Mucosa of stomach (tissue), 1 donor: ENCODE data around the gene INSL3.

ENCODE experiments used
- H3K27me3 ChIP-seq: one replicate; pipeline ENCODE4 v1.7.0; 2013; ENCODE audit warnings: mild to moderate bottlenecking, low read length; ENCODE audit not compliant: control insufficient read depth, insufficient read depth
- H3K36me3 ChIP-seq: one replicate; pipeline ENCODE4 v1.7.0; 2013; ENCODE audit warnings: low read length; ENCODE audit not compliant: control insufficient read depth, insufficient read depth
- H3K4me1 ChIP-seq: one replicate; pipeline ENCODE4 v1.7.0; 2013; ENCODE audit warnings: mild to moderate bottlenecking, low read length; ENCODE audit not compliant: control insufficient read depth, insufficient read depth
- H3K4me3 ChIP-seq: one replicate; pipeline ENCODE4 v1.7.0; 2013; ENCODE audit warnings: low read length
- H3K9ac ChIP-seq: one replicate; pipeline ENCODE4 v1.7.0; 2013; ENCODE audit warnings: mild to moderate bottlenecking, low read length, moderate library complexity
- H3K9me3 ChIP-seq: one replicate; pipeline ENCODE4 v1.7.0; 2013; ENCODE audit warnings: mild to moderate bottlenecking, low read length, moderate library complexity; ENCODE audit not compliant: control insufficient read depth
- donor health status: Pancreatic carcinoma.

The INSL3 gene

DNA sequence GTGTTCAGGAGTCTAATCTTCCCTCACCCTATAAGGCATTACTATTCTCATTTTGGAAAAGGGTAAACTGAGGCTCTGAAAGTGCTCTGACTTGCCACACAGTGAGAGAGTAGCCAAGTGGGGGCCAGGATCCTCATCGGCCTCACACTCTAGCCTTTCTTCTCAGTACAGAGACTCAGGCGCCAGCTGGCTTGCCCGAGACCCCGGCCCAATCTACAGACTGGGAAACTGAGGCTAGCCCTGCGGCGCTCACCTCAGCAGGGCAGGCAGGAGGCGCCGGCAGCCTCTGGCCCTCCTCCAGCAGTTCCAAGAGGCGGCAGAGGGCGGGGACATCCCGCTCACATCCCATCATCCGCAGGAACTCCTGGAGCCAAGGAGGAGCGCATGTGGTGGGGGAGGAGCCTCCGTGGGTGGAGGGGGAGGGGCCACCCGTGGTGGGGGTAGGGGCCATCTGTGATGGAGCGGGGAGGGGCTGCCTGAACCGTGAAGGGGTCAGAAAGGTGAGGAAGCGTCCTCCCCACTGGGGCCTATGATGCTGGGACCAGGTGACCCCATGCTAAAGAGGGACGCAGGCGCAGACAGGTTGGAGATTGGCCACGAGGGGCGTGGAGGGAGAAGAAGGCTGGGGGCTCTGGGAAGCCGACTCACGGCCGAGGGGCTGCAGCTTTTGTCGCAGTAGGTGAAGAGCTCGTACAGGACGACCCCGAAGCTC, 8.7 kb upstream of the INSL3 start:
- Histone ChIP-seq H3K27me3 (peaks cover 11% of the 10 kb centered on the region), H3K4me1 (peaks cover 8% of the 10 kb centered on the region), H3K9ac (no peak overlapping the region), H3K36me3 (no peaks in the 10 kb centered on the region), H3K9me3 (no peaks in the 10 kb centered on the region), H3K4me3 (no peak overlapping the region)

DNA sequence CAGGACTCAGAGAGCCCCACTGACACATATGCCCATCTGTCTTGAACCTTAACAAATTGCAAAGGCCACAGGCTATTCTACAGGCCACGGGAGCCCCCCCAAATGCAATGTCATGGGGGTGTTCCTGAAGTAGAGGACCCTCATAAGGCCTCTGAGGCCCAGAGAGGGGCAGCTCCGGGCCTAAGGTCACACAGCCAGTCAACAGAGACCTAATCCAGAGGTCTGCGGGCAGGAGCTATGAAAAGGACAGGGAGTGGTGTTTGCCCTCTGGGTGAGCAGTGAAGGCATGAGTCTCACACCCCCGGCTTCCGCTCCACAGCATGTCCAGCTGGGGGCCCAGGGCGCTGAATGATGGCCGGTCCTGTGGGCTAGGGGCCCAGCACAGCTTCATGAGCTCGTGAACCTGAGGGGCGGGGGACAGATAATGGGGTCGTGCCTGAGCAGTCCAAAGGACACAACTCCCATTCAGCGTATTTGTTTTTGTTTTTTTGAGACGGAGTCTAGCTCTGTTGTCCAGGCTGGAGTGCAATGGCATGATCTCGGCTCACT, 5.3 kb upstream of the INSL3 start:
- no peaks in the 10 kb centered on the region for H3K36me3 ChIP-seq
- peaks cover 11% of the 10 kb centered on the region for H3K27me3 ChIP-seq
- H3K9ac ChIP-seq = no peak overlapping the region
- peaks cover 8% of the 10 kb centered on the region for H3K4me1 ChIP-seq
- H3K4me3 ChIP-seq = no peak overlapping the region
- H3K9me3 ChIP-seq = no peaks in the 10 kb centered on the region

DNA sequence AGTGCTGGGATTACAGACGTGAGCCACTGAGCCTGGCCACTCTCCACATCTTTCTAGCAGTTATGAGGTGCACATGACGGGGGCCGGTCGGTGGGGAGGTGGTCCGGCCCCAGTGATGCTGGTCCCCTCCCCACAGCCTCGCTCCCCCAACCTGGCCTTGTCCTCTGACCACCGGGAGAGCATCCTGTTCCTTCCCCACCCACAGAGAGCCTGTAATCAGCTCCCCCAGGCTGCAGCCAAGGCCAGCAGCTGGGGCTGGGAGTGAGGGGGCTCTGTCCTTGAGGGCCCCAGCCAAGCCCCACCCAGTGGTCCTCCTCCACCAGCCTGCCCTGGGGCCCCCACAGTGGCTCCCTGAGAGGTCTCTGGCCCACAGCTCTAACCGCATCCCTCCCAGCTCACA, 3.0 kb upstream of the INSL3 start:
- no peak overlapping the region for H3K4me3 ChIP-seq
- H3K36me3 ChIP-seq = no peaks in the 10 kb centered on the region
- no peaks in the 10 kb centered on the region for H3K9me3 ChIP-seq
- no peak overlapping the region for H3K9ac ChIP-seq
- H3K27me3 ChIP-seq = no peaks in the 10 kb centered on the region
- H3K4me1 ChIP-seq = no peaks in the 10 kb centered on the region

DNA sequence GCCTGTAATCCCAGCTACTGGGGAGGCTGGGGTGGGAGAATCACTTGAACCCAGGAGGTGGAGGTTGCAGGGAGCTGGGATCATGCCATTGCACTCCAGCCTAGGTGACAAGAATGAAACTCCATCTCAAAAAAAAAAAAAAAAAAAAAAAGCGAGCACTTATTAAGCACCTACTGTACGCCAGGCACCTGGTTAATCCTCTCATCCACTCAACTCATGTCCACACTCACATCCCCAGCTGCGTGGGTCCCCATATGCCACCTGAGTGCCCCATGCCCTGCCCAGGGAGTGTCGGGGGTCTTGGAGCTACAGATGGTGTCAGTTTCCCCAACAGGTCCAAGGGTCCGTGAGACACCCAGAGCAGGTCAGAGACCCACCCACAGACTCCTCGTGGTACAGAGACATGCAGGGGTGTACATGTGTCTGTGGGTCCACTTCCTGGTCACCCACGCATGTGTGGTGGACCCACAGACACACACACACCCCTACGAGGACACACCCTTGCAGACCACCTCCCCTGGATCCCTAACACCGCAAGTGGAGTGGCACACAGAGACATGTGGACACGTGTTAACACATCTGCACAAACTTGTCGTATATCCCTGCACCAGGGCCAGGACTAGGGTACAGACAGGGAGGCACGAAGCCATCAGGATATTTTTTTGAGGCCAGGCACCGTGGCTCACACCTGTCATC, 3.5 kb downstream of the INSL3 start:
- H3K9me3 ChIP-seq = no peaks in the 10 kb centered on the region
- H3K36me3 ChIP-seq = no peaks in the 10 kb centered on the region
- no peak overlapping the region for H3K4me3 ChIP-seq
- H3K4me1 ChIP-seq = no peaks in the 10 kb centered on the region
- H3K9ac ChIP-seq = no peak overlapping the region
- H3K27me3 ChIP-seq = no peaks in the 10 kb centered on the region

DNA sequence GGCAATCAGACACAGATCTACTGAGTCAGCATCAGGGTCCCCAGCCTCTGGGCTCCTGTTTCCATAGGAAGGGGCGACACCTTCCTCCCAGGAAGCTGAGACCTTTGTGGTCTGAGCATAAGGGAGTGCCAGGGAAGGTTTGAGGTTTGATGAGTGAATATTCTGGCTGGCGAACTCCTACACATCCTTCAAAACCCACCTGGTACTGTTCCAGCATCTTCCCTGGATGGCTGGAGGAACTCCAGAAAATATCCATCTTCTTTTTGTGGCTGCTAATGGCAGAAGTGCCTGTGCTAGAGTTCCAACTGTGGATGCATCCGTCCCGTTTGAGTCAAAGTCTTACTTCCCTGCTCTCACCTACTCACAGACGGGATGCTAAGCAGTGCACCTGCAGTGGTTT, 9.2 kb downstream of the INSL3 start:
- no peak overlapping the region for H3K9ac ChIP-seq
- H3K36me3 ChIP-seq = peaks cover 5% of the 10 kb centered on the region
- H3K4me3 ChIP-seq = no peak overlapping the region
- H3K27me3 ChIP-seq = no peaks in the 10 kb centered on the region
- no peaks in the 10 kb centered on the region for H3K9me3 ChIP-seq
- peaks cover 2% of the 10 kb centered on the region for H3K4me1 ChIP-seq

DNA sequence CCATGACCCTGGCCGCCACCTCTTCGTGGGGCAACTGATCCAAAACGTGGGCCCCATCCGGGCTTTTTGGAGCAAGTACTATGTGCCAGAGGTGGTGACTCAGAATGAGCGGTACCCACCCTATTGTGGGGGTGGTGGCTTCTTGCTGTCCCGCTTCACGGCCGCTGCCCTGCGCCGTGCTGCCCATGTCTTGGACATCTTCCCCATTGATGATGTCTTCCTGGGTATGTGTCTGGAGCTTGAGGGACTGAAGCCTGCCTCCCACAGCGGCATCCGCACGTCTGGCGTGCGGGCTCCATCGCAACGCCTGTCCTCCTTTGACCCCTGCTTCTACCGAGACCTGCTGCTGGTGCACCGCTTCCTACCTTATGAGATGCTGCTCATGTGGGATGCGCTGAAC, 9.6 kb downstream of the INSL3 start:
- Histone ChIP-seq H3K27me3 (no peaks in the 10 kb centered on the region), H3K4me1 (peaks cover 6% of the 10 kb centered on the region), H3K9me3 (no peaks in the 10 kb centered on the region), H3K4me3 (no peak overlapping the region), H3K36me3 (peaks cover 5% of the 10 kb centered on the region), H3K9ac (no peak overlapping the region)

DNA sequence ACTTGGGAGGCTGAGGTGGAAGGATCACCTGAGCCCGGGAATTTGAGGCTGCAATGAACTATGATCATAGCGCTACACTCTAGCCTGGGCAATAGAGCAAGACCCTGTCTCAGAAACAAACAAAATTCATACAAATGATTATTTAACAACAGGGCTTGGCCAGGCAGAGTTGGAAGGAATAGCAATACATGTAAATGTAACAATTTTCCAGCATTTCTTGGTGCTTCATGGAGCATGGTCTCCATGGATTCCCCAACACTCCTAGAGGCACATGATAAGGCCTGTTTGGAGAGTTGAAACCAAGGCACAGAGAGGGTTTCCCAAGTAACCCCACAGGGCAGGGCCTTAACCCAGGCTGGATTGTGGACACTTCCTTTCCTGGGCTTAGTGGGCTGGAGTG, 10.2 kb downstream of the INSL3 start:
- Histone ChIP-seq H3K36me3 (peaks cover 5% of the 10 kb centered on the region), H3K9me3 (no peaks in the 10 kb centered on the region), H3K4me3 (no peak overlapping the region), H3K4me1 (peaks cover 9% of the 10 kb centered on the region), H3K9ac (no peak overlapping the region), H3K27me3 (no peaks in the 10 kb centered on the region)

DNA sequence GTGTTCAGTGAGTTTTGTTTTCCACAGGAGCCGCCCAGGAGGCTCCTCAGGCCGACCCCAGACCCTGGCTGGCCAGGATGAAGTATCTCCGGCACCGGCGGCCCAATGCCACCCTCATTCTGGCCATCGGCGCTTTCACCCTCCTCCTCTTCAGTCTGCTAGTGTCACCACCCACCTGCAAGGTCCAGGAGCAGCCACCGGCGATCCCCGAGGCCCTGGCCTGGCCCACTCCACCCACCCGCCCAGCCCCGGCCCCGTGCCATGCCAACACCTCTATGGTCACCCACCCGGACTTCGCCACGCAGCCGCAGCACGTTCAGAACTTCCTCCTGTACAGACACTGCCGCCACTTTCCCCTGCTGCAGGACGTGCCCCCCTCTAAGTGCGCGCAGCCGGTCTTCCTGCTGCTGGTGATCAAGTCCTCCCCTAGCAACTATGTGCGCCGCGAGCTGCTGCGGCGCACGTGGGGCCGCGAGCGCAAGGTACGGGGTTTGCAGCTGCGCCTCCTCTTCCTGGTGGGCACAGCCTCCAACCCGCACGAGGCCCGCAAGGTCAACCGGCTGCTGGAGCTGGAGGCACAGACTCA, 13.5 kb downstream of the INSL3 start:
- Histone ChIP-seq H3K4me1 (peaks cover 13% of the 10 kb centered on the region), H3K9ac (no peak overlapping the region), H3K36me3 (peaks cover 5% of the 10 kb centered on the region), H3K9me3 (no peaks in the 10 kb centered on the region), H3K27me3 (no peaks in the 10 kb centered on the region), H3K4me3 (no peak overlapping the region)

DNA sequence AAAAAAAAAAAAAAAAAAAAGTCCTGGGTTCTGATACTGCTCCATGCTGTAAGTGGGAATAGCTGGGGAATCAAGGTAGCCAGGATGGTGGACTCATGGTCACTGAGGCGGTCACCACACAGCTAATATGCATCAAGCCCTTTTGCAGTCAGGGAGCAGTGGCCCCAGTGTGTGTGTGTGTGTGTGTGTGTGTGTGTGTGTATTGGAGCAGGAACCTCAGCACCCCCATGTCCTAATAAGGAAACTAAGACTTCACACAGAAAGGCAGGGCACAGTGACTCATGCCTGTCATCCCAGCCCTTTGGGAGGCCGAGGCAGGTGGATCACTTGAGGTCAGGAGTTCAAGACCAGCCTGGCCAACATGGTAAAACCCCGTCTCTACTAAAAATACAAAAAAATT, 14.4 kb downstream of the INSL3 start:
- H3K36me3 ChIP-seq = peaks cover 5% of the 10 kb centered on the region
- no peaks in the 10 kb centered on the region for H3K27me3 ChIP-seq

DNA sequence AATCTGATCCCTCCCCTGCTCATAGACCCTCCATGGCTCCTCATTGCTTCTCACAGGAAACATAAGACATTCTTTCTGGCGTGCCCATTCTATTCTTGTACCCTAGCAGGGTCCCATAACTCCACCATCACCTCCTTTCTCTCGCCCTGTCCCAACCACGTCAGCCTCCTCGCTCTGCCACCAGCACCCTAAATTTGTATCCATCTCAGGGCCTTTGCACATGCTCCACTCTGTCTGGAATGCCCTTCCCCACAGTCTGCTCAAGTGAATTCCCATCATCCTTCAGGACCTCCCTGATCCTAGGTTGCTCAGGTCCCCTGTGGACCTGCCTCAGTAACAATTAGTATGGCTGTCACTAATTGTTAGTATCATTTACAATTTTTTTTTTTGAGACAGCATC, 15.9 kb downstream of the INSL3 start:
- Histone ChIP-seq H3K4me3 (no peak overlapping the region), H3K9me3 (no peaks in the 10 kb centered on the region), H3K27me3 (no peaks in the 10 kb centered on the region), H3K4me1 (peaks cover 21% of the 10 kb centered on the region), H3K9ac (no peak overlapping the region), H3K36me3 (no peaks in the 10 kb centered on the region)

More for the DNA sequence above, 14.4 kb downstream of the INSL3 start:
- no peak overlapping the region for H3K9ac ChIP-seq
- no peak overlapping the region for H3K4me3 ChIP-seq
- H3K4me1 ChIP-seq = peaks cover 18% of the 10 kb centered on the region
- no peaks in the 10 kb centered on the region for H3K9me3 ChIP-seq

DNA sequence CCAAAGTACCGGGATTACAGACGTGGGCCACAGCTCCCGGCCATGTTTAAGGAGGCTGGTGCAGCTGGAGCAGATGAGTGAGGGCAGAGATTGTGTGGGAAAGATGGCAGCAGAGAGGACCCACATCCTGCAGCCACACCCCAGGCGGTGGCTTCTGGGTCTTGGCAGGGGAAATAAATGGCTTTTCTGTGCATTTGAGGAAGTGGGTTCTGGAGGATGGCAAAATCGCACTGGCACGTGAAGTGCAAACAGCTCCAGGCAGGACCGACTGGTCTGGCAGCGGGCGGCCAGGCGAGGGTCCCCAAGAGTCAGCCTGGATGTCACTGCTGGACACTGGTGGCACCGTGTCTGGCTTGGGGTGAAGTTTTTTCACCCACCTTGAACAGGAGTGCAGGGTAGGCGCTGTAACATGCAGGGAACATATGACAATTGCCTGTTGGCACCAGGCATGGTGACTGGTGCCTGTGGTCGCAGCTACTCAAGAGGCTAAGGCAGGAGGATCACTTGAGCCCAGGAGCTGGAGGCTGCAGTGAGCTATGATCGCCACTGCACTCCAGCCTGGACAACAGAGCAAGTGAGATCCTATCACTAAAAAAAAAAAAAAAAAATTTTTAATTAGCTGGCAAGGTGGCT, 17.9 kb downstream of the INSL3 start:
- Histone ChIP-seq H3K36me3 (no peaks in the 10 kb centered on the region), H3K4me1 (peaks cover 40% of the 10 kb centered on the region), H3K4me3 (no peak overlapping the region), H3K27me3 (no peaks in the 10 kb centered on the region), H3K9ac (peak overlapping the region; percentile 9), H3K9me3 (no peaks in the 10 kb centered on the region)
